Right lobe of liver (tissue), 6 donors: ENCODE measurements around the gene CHL1. TPM values are rescaled to one million over a fixed set of nuclear protein-coding genes. Genes with fewer than 3 reads are reported as not detected.

Experiments used
- ATAC-seq, 4 donors: fragments of 200-7000 bp; cut with Tn5 transposase; one replicate each; pipeline ENCODE4 v1.9.1; 2020; ENCODE audit warnings: mild to moderate bottlenecking in 4 of 4, moderate library complexity in 4 of 4
- DNase-seq, 3 donors: peaks; one replicate each; pipeline ENCODE4 v3.0.0-alpha.2; 2020
- H3K27ac ChIP-seq, 3 donors: fragments of 200-600 bp; one replicate each; pipeline ENCODE4 v1.8.0; 2022
- H3K27me3 ChIP-seq, 2 donors: fragments of 200-600 bp; one replicate each; pipeline ENCODE4 v1.8.0; 2022
- H3K36me3 ChIP-seq, 4 donors: fragments of 200-600 bp; sonication (generic) in 1 of 4; one replicate each; pipeline versions ENCODE4 v1.5.1 to v1.8.0; 2017 to 2022; ENCODE audit warnings: control low read depth in 1 of 4
- H3K4me1 ChIP-seq, 4 donors: fragments of 200-600 bp; sonication (generic) in 1 of 4; one replicate each; pipeline versions ENCODE4 v1.5.1 to v1.8.0; 2017 to 2022; ENCODE audit warnings: control low read depth in 1 of 4
- H3K4me3 ChIP-seq, 3 donors: fragments of 200-600 bp; one replicate each; pipeline ENCODE4 v1.8.0; 2022
- H3K9me3 ChIP-seq, 4 donors: fragments of 200-600 bp; sonication (generic) in 1 of 4; one replicate each; pipeline versions ENCODE4 v1.5.1 to v1.8.0; 2017 to 2022; ENCODE audit warnings: control low read depth in 1 of 4
- CTCF ChIP-seq, 4 donors: fragments of 200-600 bp in 3 of 4; fragments of 450-650 bp in 1 of 4; IDR thresholded peaks; one replicate each; pipeline versions ENCODE4 v1.5.1 to v1.8.0; 2016 to 2022; ENCODE audit warnings: antibody characterized with exemption in 4 of 4, mild to moderate bottlenecking in 2 of 4
- POLR2A ChIP-seq: fragments of 450-650 bp; IDR thresholded peaks from one replicate; pipeline ENCODE4 v1.6.1; 2017; ENCODE audit warnings: antibody characterized with exemption, mild to moderate bottlenecking
- WGBS: methylation state at CpG from one replicate; pipeline ENCODE4 v1.1.6; 2018; ENCODE audit warnings: low coverage, low lambda C conversion rate; ENCODE audit not compliant: insufficient coverage; ENCODE audit errors: missing lambda C conversion rate; 5-methylcytosine and 5-hydroxymethylcytosine counted together
- intact Hi-C, 2 donors: fragments of 100-400 bp; cut with DNase I; formaldehyde crosslinking; loops; one replicate each; pipeline versions ENCODE4 v1.11.2 to v1.14.1; 2022
- total RNA-seq, 6 experiments: library from RNA; depleted of rRNA in 2 of 6; stranded (reverse); fragments of >200 nt in 2 of 6; fragmentation: NEBNext Ultra II Directional in 3 of 6; extraction: Animal tissue kit (Norgen Biotek cat#: 25700) in 3 of 6; gene quantifications; one replicate each; pipeline versions ENCODE4 v1.1.0 to v1.2.4, GENCODE V29; 2016 to 2023
- donor health status: DM: no; HTN: yes; CAD: no.
- donor health status: DM: no; HTN: no; CAD: no.
- donor health status: DM: no; HTN: no; CAD: no.
- donor health status: DM: no; HTN: yes; CAD: no.
- donor health status: DM: no; HTN: yes; CAD: no.

CHL1 gene
- total RNA-seq, 6 experiments from 2014 or later, result 0.06 to 1.1 (median 0.86) TPM

- Histone ChIP-seq H3K4me3 (no peak overlapping the region), H3K27me3 (no peaks in the 10 kb centered on the region), H3K9me3 (no peaks in the 10 kb centered on the region), H3K36me3 (no peaks in the 10 kb centered on the region), H3K27ac (no peak overlapping the region), H3K4me1 (no peaks in the 10 kb centered on the region)
- DNase-seq (no peak), ATAC-seq (peak in 2 of 4 donors; percentile 10 to 21)
- no peak for TF ChIP-seq POLR2A
- TF ChIP-seq CTCF (IDR thresholded peaks at IDR 0.05), result no peak
- WGBS, result no CpG with 5 or more reads among the region's 6 CpGs
- intact Hi-C loops, result no loop called here
These were observed 176.7 kb downstream of the CHL1 start for GRCh38 chr3:373193-373779.

GRCh38 chr3:374459-374858, 177.9 kb downstream of the CHL1 start:
- no peaks in the 10 kb centered on the region for H3K4me1 ChIP-seq
- H3K36me3 ChIP-seq, result no peaks in the 10 kb centered on the region
- intact Hi-C loops, result no loop called here
- ATAC-seq (peak; percentile 37 to 84 (median 54)), DNase-seq (no peak)
- H3K4me3 ChIP-seq, result no peak overlapping the region
- no peak for TF ChIP-seq CTCF (IDR thresholded peaks at IDR 0.05)
- TF ChIP-seq POLR2A, result no peak
- H3K27ac ChIP-seq, result no peak overlapping the region
- no CpG with 5 or more reads among the region's 1 CpG for WGBS
- H3K27me3 ChIP-seq, result no peaks in the 10 kb centered on the region
- H3K9me3 ChIP-seq, result no peaks in the 10 kb centered on the region

GRCh38 chr3:377158-377561, 180.6 kb downstream of the CHL1 start:
- 8% methylated on average over 3 of the region's 3 CpGs for WGBS
- Histone ChIP-seq H3K4me3 (no peak overlapping the region), H3K27me3 (peaks cover 0 to 3% of the 10 kb centered on the region in 2 donors), H3K4me1 (no peaks in the 10 kb centered on the region), H3K27ac (no peak overlapping the region), H3K36me3 (no peaks in the 10 kb centered on the region), H3K9me3 (no peaks in the 10 kb centered on the region)
- intact Hi-C loops, result no loop called here
- ATAC-seq, result peak; percentile 49 to 70 (median 62)
- no peak for DNase-seq
- TF ChIP-seq CTCF (IDR thresholded peaks at IDR 0.05) (peak; percentile 31 to 52 (median 47)), POLR2A (no peak)

GRCh38 chr3:380801-381200, 184.2 kb downstream of the CHL1 start:
- DNase-seq, result no peak
- peaks cover 0 to 3% of the 10 kb centered on the region in 2 donors for H3K27me3 ChIP-seq
- no peak for ATAC-seq
- H3K4me3 ChIP-seq, result no peak overlapping the region
- no peaks in the 10 kb centered on the region for H3K36me3 ChIP-seq
- no peak overlapping the region for H3K27ac ChIP-seq
- no peaks in the 10 kb centered on the region for H3K9me3 ChIP-seq
- TF ChIP-seq POLR2A (no peak), CTCF (IDR thresholded peaks at IDR 0.05) (no peak)
- intact Hi-C loops, result no loop called here
- no peaks in the 10 kb centered on the region for H3K4me1 ChIP-seq

GRCh38 chr3:385151-385550, 188.6 kb downstream of the CHL1 start:
- Histone ChIP-seq H3K27ac (no peak overlapping the region), H3K27me3 (peaks cover 0 to 3% of the 10 kb centered on the region in 2 donors), H3K4me3 (no peak overlapping the region), H3K36me3 (no peaks in the 10 kb centered on the region), H3K9me3 (no peaks in the 10 kb centered on the region), H3K4me1 (no peaks in the 10 kb centered on the region)
- DNase-seq (no peak), ATAC-seq (no peak)
- intact Hi-C loops, result no loop called here
- TF ChIP-seq POLR2A (no peak), CTCF (IDR thresholded peaks at IDR 0.05) (no peak)
